ENCODE measurements around the gene SNX14.

The SNX14 gene

DNA sequence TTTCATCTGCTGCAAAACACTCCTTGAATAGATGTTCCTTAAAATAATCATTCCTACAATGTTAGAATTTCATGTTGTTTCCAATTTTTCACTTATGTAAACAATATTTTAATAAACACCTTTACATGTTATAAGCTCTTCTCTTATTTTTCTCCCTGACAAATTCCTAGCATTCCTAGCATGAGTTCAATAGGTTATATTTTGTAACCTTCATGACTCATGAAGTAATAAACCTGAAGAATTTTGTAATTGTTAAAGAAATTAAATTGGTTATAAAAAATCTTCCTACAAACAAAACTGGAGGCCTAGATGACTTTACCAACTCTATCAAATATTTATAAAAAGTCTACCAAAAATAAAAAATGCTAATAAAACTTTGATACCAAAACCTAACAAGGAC is 77.5 kb downstream of the SNX14 start:
- Histone ChIP-seq H3K4me1 (ENCODE audit: control insufficient read depth, insufficient read depth, low read length, poor library complexity, severe bottlenecking) (no peaks in the 10 kb centered on the region), H3K36me3 (ENCODE audit: control insufficient read depth, insufficient read depth, low read length) (peaks cover 32% of the 10 kb centered on the region), H3K27me3 (replicated peaks; ENCODE audit: control insufficient read depth, insufficient read depth, low read length, poor library complexity, severe bottlenecking) (no peaks in the 10 kb centered on the region), H3K9me3 (ENCODE audit: control insufficient read depth, low read length) (no peaks in the 10 kb centered on the region), H3K4me3 (ENCODE audit: insufficient read depth, low read depth, low read length, poor library complexity, severe bottlenecking) (no peak overlapping the region), H3K27ac (ENCODE audit: insufficient read depth, low read length, poor library complexity, severe bottlenecking) (no peak overlapping the region)
- no peak for DNase-seq

DNA sequence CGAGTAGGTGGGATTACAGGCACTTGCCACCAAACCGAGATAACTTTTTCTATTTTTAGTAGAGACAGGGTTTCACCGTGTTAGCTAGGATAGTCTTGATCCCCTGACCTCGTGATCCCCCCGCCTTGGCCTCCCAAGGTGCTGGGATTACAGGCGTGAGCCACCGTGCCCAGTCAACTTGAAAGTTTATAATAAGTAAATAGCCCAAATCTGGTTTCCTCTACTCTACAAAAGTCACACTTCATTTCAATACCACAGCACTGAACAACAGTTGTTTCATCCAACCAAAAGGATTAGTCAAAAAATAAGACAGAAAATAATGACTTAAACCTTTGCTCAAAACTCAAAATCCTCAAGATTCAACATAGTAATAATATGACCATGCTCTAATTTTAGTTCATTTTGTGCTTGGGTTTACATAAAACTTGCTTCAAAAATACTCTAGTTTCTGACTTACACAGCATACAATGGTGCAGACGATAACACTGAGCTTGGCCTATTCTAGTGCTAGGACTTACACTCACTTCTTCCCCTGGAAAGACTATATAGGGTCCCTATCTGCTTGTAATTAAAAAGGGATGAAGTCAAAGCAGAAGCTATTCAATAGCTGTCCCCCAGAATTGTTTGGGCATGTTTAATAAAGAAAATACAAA is 87.1 kb downstream of the SNX14 start:
- DNase-seq = no peak

GRCh38 chr6:85498596-85499258 is 94.9 kb downstream of the SNX14 start:
- Histone ChIP-seq H3K27me3 (replicated peaks; ENCODE audit: control insufficient read depth, insufficient read depth, low read length, poor library complexity, severe bottlenecking) (no peaks in the 10 kb centered on the region), H3K27ac (ENCODE audit: insufficient read depth, low read length, poor library complexity, severe bottlenecking) (no peak overlapping the region), H3K9me3 (ENCODE audit: control insufficient read depth, low read length) (no peaks in the 10 kb centered on the region), H3K4me3 (ENCODE audit: insufficient read depth, low read depth, low read length, poor library complexity, severe bottlenecking) (no peak overlapping the region), H3K36me3 (ENCODE audit: control insufficient read depth, insufficient read depth, low read length) (no peaks in the 10 kb centered on the region), H3K4me1 (ENCODE audit: control insufficient read depth, insufficient read depth, low read length, poor library complexity, severe bottlenecking) (peaks cover 4% of the 10 kb centered on the region)
- no peak for DNase-seq

More for the DNA sequence above, 87.1 kb downstream of the SNX14 start:
- Histone ChIP-seq H3K27me3 (replicated peaks; ENCODE audit: control insufficient read depth, insufficient read depth, low read length, poor library complexity, severe bottlenecking) (no peaks in the 10 kb centered on the region), H3K36me3 (ENCODE audit: control insufficient read depth, insufficient read depth, low read length) (peaks cover 11% of the 10 kb centered on the region), H3K4me3 (ENCODE audit: insufficient read depth, low read depth, low read length, poor library complexity, severe bottlenecking) (no peak overlapping the region), H3K9me3 (ENCODE audit: control insufficient read depth, low read length) (no peaks in the 10 kb centered on the region), H3K4me1 (ENCODE audit: control insufficient read depth, insufficient read depth, low read length, poor library complexity, severe bottlenecking) (no peaks in the 10 kb centered on the region), H3K27ac (ENCODE audit: insufficient read depth, low read length, poor library complexity, severe bottlenecking) (no peak overlapping the region)

- Histone ChIP-seq H3K9me3 (ENCODE audit: control insufficient read depth, low read length) (no peaks in the 10 kb centered on the region), H3K4me3 (ENCODE audit: insufficient read depth, low read depth, low read length, poor library complexity, severe bottlenecking) (no peak overlapping the region), H3K27me3 (replicated peaks; ENCODE audit: control insufficient read depth, insufficient read depth, low read length, poor library complexity, severe bottlenecking) (no peaks in the 10 kb centered on the region), H3K4me1 (ENCODE audit: control insufficient read depth, insufficient read depth, low read length, poor library complexity, severe bottlenecking) (peaks cover 4% of the 10 kb centered on the region), H3K36me3 (ENCODE audit: control insufficient read depth, insufficient read depth, low read length) (no peaks in the 10 kb centered on the region), H3K27ac (ENCODE audit: insufficient read depth, low read length, poor library complexity, severe bottlenecking) (no peak overlapping the region)
- no peak for DNase-seq
These were observed 96.8 kb downstream of the SNX14 start for GRCh38 chr6:85496856-85497255.

GRCh38 chr6:85496009-85496579 is 97.6 kb downstream of the SNX14 start:
- H3K36me3 ChIP-seq (ENCODE audit: control insufficient read depth, insufficient read depth, low read length) = no peaks in the 10 kb centered on the region
- no peak overlapping the region for H3K27ac ChIP-seq (ENCODE audit: insufficient read depth, low read length, poor library complexity, severe bottlenecking)
- no peaks in the 10 kb centered on the region for H3K27me3 ChIP-seq (replicated peaks; ENCODE audit: control insufficient read depth, insufficient read depth, low read length, poor library complexity, severe bottlenecking)
- H3K4me1 ChIP-seq (ENCODE audit: control insufficient read depth, insufficient read depth, low read length, poor library complexity, severe bottlenecking) = peaks cover 4% of the 10 kb centered on the region
- no peak for DNase-seq
- no peaks in the 10 kb centered on the region for H3K9me3 ChIP-seq (ENCODE audit: control insufficient read depth, low read length)
- H3K4me3 ChIP-seq (ENCODE audit: insufficient read depth, low read depth, low read length, poor library complexity, severe bottlenecking) = no peak overlapping the region

GRCh38 chr6:85494547-85495536 is 98.8 kb downstream of the SNX14 start:
- H3K27ac ChIP-seq (ENCODE audit: insufficient read depth, low read length, poor library complexity, severe bottlenecking) = no peak overlapping the region
- H3K4me3 ChIP-seq (ENCODE audit: insufficient read depth, low read depth, low read length, poor library complexity, severe bottlenecking) = no peak overlapping the region
- no peaks in the 10 kb centered on the region for H3K9me3 ChIP-seq (ENCODE audit: control insufficient read depth, low read length)
- DNase-seq = no peak
- no peaks in the 10 kb centered on the region for H3K27me3 ChIP-seq (replicated peaks; ENCODE audit: control insufficient read depth, insufficient read depth, low read length, poor library complexity, severe bottlenecking)
- peaks cover 4% of the 10 kb centered on the region for H3K4me1 ChIP-seq (ENCODE audit: control insufficient read depth, insufficient read depth, low read length, poor library complexity, severe bottlenecking)
- no peaks in the 10 kb centered on the region for H3K36me3 ChIP-seq (ENCODE audit: control insufficient read depth, insufficient read depth, low read length)

- no peak overlapping the region for H3K4me3 ChIP-seq (ENCODE audit: insufficient read depth, low read depth, low read length, poor library complexity, severe bottlenecking)
- no peaks in the 10 kb centered on the region for H3K27me3 ChIP-seq (replicated peaks; ENCODE audit: control insufficient read depth, insufficient read depth, low read length, poor library complexity, severe bottlenecking)
- no peak for DNase-seq
- no peaks in the 10 kb centered on the region for H3K36me3 ChIP-seq (ENCODE audit: control insufficient read depth, insufficient read depth, low read length)
- H3K9me3 ChIP-seq (ENCODE audit: control insufficient read depth, low read length) = no peaks in the 10 kb centered on the region
- H3K4me1 ChIP-seq (ENCODE audit: control insufficient read depth, insufficient read depth, low read length, poor library complexity, severe bottlenecking) = no peaks in the 10 kb centered on the region
- H3K27ac ChIP-seq (ENCODE audit: insufficient read depth, low read length, poor library complexity, severe bottlenecking) = no peak overlapping the region
These were observed 100.3 kb downstream of the SNX14 start for GRCh38 chr6:85493389-85493788.

- H3K27ac ChIP-seq (ENCODE audit: insufficient read depth, low read length, poor library complexity, severe bottlenecking) = no peak overlapping the region
- H3K4me3 ChIP-seq (ENCODE audit: insufficient read depth, low read depth, low read length, poor library complexity, severe bottlenecking) = no peak overlapping the region
- H3K4me1 ChIP-seq (ENCODE audit: control insufficient read depth, insufficient read depth, low read length, poor library complexity, severe bottlenecking) = no peaks in the 10 kb centered on the region
- no peaks in the 10 kb centered on the region for H3K27me3 ChIP-seq (replicated peaks; ENCODE audit: control insufficient read depth, insufficient read depth, low read length, poor library complexity, severe bottlenecking)
- DNase-seq = no peak
- no peaks in the 10 kb centered on the region for H3K9me3 ChIP-seq (ENCODE audit: control insufficient read depth, low read length)
- H3K36me3 ChIP-seq (ENCODE audit: control insufficient read depth, insufficient read depth, low read length) = no peaks in the 10 kb centered on the region
These were observed 103.0 kb downstream of the SNX14 start for GRCh38 chr6:85490516-85491248.

DNA sequence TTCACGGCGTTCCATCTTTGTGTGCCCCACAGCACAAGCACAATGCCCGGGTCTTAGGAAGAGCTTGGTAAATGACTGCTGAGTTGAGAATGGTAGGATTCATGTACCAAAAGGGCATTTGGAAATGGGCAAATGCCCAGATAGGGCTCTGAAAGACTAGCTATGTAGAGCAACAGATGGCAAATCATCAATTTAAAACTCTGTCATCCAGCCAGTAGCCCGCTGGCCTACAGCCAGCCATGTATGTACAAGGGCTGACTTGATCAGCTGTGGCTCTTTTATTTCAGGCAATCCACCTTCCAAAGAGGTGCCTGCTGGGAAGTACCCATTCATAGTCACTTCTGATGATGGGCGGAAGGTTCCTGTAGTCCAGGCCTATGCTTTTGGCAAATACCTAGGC is 108.7 kb downstream of the SNX14 start:
- Histone ChIP-seq H3K36me3 (ENCODE audit: control insufficient read depth, insufficient read depth, low read length) (no peaks in the 10 kb centered on the region), H3K4me3 (ENCODE audit: insufficient read depth, low read depth, low read length, poor library complexity, severe bottlenecking) (no peak overlapping the region), H3K27ac (ENCODE audit: insufficient read depth, low read length, poor library complexity, severe bottlenecking) (no peak overlapping the region), H3K4me1 (ENCODE audit: control insufficient read depth, insufficient read depth, low read length, poor library complexity, severe bottlenecking) (no peaks in the 10 kb centered on the region), H3K9me3 (ENCODE audit: control insufficient read depth, low read length) (no peaks in the 10 kb centered on the region), H3K27me3 (replicated peaks; ENCODE audit: control insufficient read depth, insufficient read depth, low read length, poor library complexity, severe bottlenecking) (no peaks in the 10 kb centered on the region)
- DNase-seq = no peak
